SK-N-DZ (cell line): ENCODE measurements around the gene PODXL.

Experiments
- DNase-seq: peaks from one replicate; pipeline ENCODE4 v3.0.0-alpha.2; 2015; ENCODE audit warnings: low spot score

PODXL gene

GRCh38 chr7:131454498-131454897, 101.9 kb downstream of the PODXL start:
- DNase-seq, result no peak
